ENCODE data around the gene ABHD15.

ABHD15 gene

DNA sequence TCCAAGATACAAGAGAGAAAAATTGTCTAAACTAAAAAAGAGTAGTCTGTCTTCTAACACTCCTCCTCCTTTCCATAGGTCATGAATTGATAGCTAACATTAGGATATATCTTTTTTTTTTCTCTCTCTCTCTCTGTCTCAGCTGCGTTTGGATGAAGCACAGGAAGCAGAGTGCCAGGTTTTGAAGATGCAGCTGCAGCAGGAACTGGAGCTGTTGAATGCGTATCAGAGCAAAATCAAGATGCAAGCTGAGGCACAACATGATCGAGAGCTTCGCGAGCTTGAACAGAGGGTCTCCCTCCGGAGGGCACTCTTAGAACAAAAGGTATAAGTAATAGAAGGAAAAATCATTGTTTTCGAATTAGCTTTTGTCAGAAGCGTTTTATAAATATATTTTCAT lies 32.9 kb downstream of the ABHD15 start:
- H3K36me3 ChIP-seq (ENCODE audit: control insufficient read depth, insufficient read depth, low read length) = peaks cover 6% of the 10 kb centered on the region
- DNase-seq (ENCODE audit: extremely low read depth, insufficient read length) = no peak

DNA sequence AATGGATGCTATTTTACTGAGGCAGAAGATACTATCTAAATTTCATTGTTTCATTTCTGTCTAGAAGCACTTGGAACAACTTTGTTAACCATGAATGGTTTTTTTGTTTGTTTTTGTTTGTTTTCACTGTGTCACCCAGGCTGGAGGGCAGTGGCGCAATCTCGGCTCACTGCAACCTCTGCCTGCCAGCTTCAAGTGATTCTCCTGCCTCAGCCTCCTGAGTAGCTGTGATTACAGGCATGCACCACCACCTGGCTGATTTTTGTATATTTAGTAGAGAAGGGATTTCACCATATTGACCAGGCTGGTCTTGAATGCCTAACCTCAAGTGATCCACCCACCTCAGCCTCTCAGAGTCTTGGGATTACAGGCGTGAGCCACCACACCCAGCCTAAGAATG lies 40.5 kb downstream of the ABHD15 start:
- Histone ChIP-seq H3K27me3 (replicated peaks; ENCODE audit: control insufficient read depth, insufficient read depth, low read length) (no peaks in the 10 kb centered on the region), H3K4me3 (replicated peaks; ENCODE audit: low read depth, low read length) (no peak overlapping the region), H3K36me3 (ENCODE audit: control insufficient read depth, insufficient read depth, low read length) (peaks cover 5% of the 10 kb centered on the region)
- TF ChIP-seq, protein P1, sequence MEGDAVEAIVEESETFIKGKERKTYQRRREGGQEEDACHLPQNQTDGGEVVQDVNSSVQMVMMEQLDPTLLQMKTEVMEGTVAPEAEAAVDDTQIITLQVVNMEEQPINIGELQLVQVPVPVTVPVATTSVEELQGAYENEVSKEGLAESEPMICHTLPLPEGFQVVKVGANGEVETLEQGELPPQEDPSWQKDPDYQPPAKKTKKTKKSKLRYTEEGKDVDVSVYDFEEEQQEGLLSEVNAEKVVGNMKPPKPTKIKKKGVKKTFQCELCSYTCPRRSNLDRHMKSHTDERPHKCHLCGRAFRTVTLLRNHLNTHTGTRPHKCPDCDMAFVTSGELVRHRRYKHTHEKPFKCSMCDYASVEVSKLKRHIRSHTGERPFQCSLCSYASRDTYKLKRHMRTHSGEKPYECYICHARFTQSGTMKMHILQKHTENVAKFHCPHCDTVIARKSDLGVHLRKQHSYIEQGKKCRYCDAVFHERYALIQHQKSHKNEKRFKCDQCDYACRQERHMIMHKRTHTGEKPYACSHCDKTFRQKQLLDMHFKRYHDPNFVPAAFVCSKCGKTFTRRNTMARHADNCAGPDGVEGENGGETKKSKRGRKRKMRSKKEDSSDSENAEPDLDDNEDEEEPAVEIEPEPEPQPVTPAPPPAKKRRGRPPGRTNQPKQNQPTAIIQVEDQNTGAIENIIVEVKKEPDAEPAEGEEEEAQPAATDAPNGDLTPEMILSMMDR (IDR thresholded peaks at IDR 0.05; ENCODE audit: insufficient read depth, low read length, poor library complexity, severe bottlenecking) = no peak
- no peak for DNase-seq (ENCODE audit: extremely low read depth, insufficient read length)

More for the DNA sequence above, 32.9 kb downstream of the ABHD15 start:
- Histone ChIP-seq H3K4me3 (replicated peaks; ENCODE audit: low read depth, low read length) (no peak overlapping the region), H3K27me3 (replicated peaks; ENCODE audit: control insufficient read depth, insufficient read depth, low read length) (no peaks in the 10 kb centered on the region)
- TF ChIP-seq, protein P1 (IDR thresholded peaks at IDR 0.05; ENCODE audit: insufficient read depth, low read length, poor library complexity, severe bottlenecking) = no peak

DNA sequence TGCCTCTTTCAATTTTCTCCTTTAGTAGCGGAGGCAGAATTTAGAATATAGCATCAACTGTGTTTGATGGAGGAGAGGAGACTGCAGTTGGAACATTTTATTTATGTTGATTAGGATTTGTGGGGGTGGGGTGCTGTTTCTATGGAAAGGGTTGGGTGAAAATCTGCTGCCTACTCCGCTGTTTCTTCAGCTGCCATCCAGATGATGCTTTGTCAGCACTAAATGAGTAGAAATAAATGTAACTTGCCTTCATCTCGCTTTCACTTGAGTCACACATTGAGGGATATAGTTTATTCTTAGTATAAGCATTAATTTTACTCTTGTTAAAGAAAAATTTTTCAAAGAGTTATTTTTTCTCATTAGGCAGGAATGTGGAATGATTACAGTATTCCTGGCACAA lies 42.1 kb downstream of the ABHD15 start:
- TF ChIP-seq, protein P1 (IDR thresholded peaks at IDR 0.05; ENCODE audit: insufficient read depth, low read length, poor library complexity, severe bottlenecking) = no peak
- DNase-seq (ENCODE audit: extremely low read depth, insufficient read length) = no peak
- peaks cover 2% of the 10 kb centered on the region for H3K36me3 ChIP-seq (ENCODE audit: control insufficient read depth, insufficient read depth, low read length)
- H3K4me3 ChIP-seq (replicated peaks; ENCODE audit: low read depth, low read length) = no peak overlapping the region
- no peaks in the 10 kb centered on the region for H3K27me3 ChIP-seq (replicated peaks; ENCODE audit: control insufficient read depth, insufficient read depth, low read length)

DNA sequence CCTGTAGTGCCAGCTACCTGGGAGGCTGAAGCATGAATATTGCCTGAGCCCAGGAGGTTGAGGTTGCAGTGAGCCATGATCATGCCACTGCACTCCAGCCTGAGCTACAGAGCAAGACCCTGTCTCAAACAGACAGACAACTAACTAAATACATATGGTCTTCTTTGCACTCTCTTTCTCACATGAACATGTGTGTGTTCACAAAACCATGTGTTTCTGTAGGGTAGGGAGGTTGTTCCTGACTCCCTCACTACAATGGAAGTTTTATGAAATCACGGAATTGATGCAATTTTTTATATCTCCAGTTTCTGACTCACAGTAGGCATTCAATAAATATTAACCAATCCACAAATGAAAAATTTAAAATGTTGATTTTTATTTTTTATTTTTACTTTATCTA lies 48.5 kb downstream of the ABHD15 start:
- no peak for DNase-seq (ENCODE audit: extremely low read depth, insufficient read length)
- H3K4me3 ChIP-seq (replicated peaks; ENCODE audit: low read depth, low read length) = no peak overlapping the region
- peaks cover 8% of the 10 kb centered on the region for H3K36me3 ChIP-seq (ENCODE audit: control insufficient read depth, insufficient read depth, low read length)
- TF ChIP-seq, protein P1 (IDR thresholded peaks at IDR 0.05; ENCODE audit: insufficient read depth, low read length, poor library complexity, severe bottlenecking) = no peak
- H3K27me3 ChIP-seq (replicated peaks; ENCODE audit: control insufficient read depth, insufficient read depth, low read length) = no peaks in the 10 kb centered on the region

DNA sequence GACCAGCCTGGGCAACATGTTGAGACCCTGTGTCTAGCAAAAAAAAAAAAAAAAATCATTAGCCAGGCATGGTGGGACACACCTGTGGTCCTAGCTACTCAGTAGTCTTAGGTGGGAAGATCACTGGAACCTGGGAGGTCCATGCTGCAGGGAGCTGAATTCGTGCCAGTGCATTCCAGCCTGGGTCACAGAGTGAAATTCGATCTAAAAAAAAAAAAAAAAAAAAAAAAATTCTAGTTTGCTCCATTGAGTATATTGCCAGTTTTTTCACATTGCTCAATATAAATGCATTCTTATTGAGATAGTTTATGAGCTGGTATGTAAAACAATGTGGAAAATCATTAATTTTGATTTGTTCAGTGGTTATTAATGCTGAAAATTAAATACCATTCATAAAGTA lies 52.0 kb downstream of the ABHD15 start:
- no peak overlapping the region for H3K4me3 ChIP-seq (replicated peaks; ENCODE audit: low read depth, low read length)
- TF ChIP-seq, protein P1 (IDR thresholded peaks at IDR 0.05; ENCODE audit: insufficient read depth, low read length, poor library complexity, severe bottlenecking) = no peak
- H3K27me3 ChIP-seq (replicated peaks; ENCODE audit: control insufficient read depth, insufficient read depth, low read length) = no peaks in the 10 kb centered on the region
- peaks cover 8% of the 10 kb centered on the region for H3K36me3 ChIP-seq (ENCODE audit: control insufficient read depth, insufficient read depth, low read length)
- DNase-seq (ENCODE audit: extremely low read depth, insufficient read length) = no peak

DNA sequence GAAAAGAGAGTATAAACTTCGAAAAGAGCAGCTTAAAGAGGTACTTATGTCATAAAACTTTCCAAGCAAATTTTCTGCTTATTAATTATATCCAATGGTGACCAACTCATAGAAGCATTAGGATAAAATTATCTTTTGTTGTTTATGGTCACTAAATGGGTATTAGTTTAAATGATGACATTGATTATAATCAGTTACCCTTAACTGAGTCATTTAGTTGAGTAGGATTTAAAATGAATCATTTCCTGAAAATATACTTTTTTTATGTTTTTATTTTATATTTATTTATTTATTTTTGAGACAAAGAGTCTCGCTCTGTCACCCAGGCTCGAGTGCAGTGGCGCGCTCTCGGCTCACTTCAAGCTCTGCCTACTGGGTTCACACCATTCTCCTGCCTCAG lies 55.9 kb downstream of the ABHD15 start:
- Histone ChIP-seq H3K27me3 (replicated peaks; ENCODE audit: control insufficient read depth, insufficient read depth, low read length) (no peaks in the 10 kb centered on the region), H3K4me3 (replicated peaks; ENCODE audit: low read depth, low read length) (no peak overlapping the region), H3K36me3 (ENCODE audit: control insufficient read depth, insufficient read depth, low read length) (peaks cover 5% of the 10 kb centered on the region)
- no peak for DNase-seq (ENCODE audit: extremely low read depth, insufficient read length)
- TF ChIP-seq, protein P1 (IDR thresholded peaks at IDR 0.05; ENCODE audit: insufficient read depth, low read length, poor library complexity, severe bottlenecking) = no peak

Measured in GM06990 (cell line).